SK-N-SH treated with all-trans-retinoic acid at 6 μM for 48 hours (cell line): ENCODE results near the gene CHL1.

Experiments
- ARNTL ChIP-seq: fragments of 450-650 bp; formaldehyde crosslinking; IDR thresholded peaks from 2 replicates; pipeline ENCODE4 v1.5.0; 2020; ENCODE audit warnings: low read depth, mild to moderate bottlenecking, moderate library complexity, borderline replicate concordance
- ESRRG ChIP-seq: fragments of 250-450 bp; sonication (Bioruptor Pico); IDR thresholded peaks from 2 replicates; pipeline ENCODE4 v1.6.1; 2021; ENCODE audit warnings: mild to moderate bottlenecking
- GLIS3 ChIP-seq: fragments of 250-450 bp; sonication (Bioruptor Pico); IDR thresholded peaks from 2 replicates; pipeline ENCODE4 v1.5.0; 2020; ENCODE audit warnings: mild to moderate bottlenecking, moderate library complexity
- OSR1 ChIP-seq: fragments of 250-450 bp; sonication (Bioruptor Pico); IDR thresholded peaks from 2 replicates; pipeline ENCODE4 v1.8.0; 2022; ENCODE audit warnings: moderate library complexity, mild to moderate bottlenecking, inconsistent platforms
- PPARA ChIP-seq: fragments of 250-450 bp; sonication (Bioruptor Pico); IDR thresholded peaks from 2 replicates; pipeline ENCODE4 v1.5.0; 2020; ENCODE audit warnings: mild to moderate bottlenecking, borderline replicate concordance
- SNAI2 ChIP-seq: fragments of 250-450 bp; sonication (Bioruptor Pico); IDR thresholded peaks from 2 replicates; pipeline ENCODE4 v1.5.0; 2020; ENCODE audit warnings: mild to moderate bottlenecking, moderate library complexity
- ZFP3 ChIP-seq: fragments of 250-450 bp; sonication (Bioruptor Pico); IDR thresholded peaks from 2 replicates; pipeline ENCODE4 v1.5.0; 2020; ENCODE audit warnings: mild to moderate bottlenecking, moderate library complexity
- ZFP30 ChIP-seq: fragments of 450-650 bp; formaldehyde crosslinking; IDR thresholded peaks from 2 replicates; pipeline ENCODE4 v1.5.0; 2022; ENCODE audit warnings: mild to moderate bottlenecking, moderate library complexity
- TF ChIP-seq, protein P1 (sequence below): fragments of 250-450 bp; sonication (Bioruptor Pico); IDR thresholded peaks from 2 replicates; pipeline ENCODE4 v1.5.0; 2020; ENCODE audit warnings: mild to moderate bottlenecking, moderate library complexity
- TF ChIP-seq, protein P2 (sequence below): fragments of 250-450 bp; sonication (Bioruptor Pico); IDR thresholded peaks from 2 replicates; pipeline ENCODE4 v1.8.0; 2020; ENCODE audit warnings: mild to moderate bottlenecking, moderate library complexity, borderline replicate concordance
- TF ChIP-seq, protein P3 (sequence below): fragments of 250-450 bp; sonication (Bioruptor Pico); IDR thresholded peaks from 2 replicates; pipeline ENCODE4 v1.5.1; 2020; ENCODE audit warnings: low read depth, mild to moderate bottlenecking, moderate library complexity

DNA sequence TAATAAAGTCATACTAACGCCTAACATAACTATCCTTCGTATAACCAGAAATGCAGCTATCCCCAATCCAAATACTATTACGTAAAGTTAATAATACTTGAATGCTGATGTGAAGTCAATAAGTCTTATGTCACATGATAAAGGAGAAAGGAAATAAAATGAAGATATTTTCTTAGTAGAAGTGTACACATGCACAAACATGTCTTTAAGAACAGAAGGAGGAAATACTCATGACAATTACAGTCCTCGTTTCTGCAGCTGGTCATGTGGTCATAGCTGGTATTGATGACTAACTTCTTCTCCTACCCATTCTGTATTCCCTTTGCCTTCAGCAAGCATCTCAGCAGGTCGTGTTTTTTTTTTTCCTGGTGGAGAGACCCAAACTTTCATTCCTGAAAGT lies 244.3 kb downstream of the CHL1 start:
- TF ChIP-seq, protein P1, sequence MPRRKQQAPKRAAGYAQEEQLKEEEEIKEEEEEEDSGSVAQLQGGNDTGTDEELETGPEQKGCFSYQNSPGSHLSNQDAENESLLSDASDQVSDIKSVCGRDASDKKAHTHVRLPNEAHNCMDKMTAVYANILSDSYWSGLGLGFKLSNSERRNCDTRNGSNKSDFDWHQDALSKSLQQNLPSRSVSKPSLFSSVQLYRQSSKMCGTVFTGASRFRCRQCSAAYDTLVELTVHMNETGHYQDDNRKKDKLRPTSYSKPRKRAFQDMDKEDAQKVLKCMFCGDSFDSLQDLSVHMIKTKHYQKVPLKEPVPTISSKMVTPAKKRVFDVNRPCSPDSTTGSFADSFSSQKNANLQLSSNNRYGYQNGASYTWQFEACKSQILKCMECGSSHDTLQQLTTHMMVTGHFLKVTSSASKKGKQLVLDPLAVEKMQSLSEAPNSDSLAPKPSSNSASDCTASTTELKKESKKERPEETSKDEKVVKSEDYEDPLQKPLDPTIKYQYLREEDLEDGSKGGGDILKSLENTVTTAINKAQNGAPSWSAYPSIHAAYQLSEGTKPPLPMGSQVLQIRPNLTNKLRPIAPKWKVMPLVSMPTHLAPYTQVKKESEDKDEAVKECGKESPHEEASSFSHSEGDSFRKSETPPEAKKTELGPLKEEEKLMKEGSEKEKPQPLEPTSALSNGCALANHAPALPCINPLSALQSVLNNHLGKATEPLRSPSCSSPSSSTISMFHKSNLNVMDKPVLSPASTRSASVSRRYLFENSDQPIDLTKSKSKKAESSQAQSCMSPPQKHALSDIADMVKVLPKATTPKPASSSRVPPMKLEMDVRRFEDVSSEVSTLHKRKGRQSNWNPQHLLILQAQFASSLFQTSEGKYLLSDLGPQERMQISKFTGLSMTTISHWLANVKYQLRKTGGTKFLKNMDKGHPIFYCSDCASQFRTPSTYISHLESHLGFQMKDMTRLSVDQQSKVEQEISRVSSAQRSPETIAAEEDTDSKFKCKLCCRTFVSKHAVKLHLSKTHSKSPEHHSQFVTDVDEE (CRISPR knock-in tag), result no peak
- no peak for TF ChIP-seq OSR1 (CRISPR knock-in tag)
- TF ChIP-seq, protein P2, sequence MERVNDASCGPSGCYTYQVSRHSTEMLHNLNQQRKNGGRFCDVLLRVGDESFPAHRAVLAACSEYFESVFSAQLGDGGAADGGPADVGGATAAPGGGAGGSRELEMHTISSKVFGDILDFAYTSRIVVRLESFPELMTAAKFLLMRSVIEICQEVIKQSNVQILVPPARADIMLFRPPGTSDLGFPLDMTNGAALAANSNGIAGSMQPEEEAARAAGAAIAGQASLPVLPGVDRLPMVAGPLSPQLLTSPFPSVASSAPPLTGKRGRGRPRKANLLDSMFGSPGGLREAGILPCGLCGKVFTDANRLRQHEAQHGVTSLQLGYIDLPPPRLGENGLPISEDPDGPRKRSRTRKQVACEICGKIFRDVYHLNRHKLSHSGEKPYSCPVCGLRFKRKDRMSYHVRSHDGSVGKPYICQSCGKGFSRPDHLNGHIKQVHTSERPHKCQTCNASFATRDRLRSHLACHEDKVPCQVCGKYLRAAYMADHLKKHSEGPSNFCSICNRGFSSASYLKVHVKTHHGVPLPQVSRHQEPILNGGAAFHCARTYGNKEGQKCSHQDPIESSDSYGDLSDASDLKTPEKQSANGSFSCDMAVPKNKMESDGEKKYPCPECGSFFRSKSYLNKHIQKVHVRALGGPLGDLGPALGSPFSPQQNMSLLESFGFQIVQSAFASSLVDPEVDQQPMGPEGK (CRISPR knock-in tag), result no peak
- TF ChIP-seq ARNTL (CRISPR knock-in tag), result no peak
- no peak for TF ChIP-seq SNAI2 (CRISPR knock-in tag)
- TF ChIP-seq PPARA, result no peak
- TF ChIP-seq ZFP3 (CRISPR knock-in tag), result no peak
- TF ChIP-seq ESRRG (CRISPR knock-in tag), result no peak
- TF ChIP-seq ZFP30, result no peak
- no peak for TF ChIP-seq GLIS3 (CRISPR knock-in tag)
- TF ChIP-seq, protein P3, sequence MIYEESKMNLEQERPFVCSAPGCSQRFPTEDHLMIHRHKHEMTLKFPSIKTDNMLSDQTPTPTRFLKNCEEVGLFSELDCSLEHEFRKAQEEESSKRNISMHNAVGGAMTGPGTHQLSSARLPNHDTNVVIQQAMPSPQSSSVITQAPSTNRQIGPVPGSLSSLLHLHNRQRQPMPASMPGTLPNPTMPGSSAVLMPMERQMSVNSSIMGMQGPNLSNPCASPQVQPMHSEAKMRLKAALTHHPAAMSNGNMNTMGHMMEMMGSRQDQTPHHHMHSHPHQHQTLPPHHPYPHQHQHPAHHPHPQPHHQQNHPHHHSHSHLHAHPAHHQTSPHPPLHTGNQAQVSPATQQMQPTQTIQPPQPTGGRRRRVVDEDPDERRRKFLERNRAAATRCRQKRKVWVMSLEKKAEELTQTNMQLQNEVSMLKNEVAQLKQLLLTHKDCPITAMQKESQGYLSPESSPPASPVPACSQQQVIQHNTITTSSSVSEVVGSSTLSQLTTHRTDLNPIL (CRISPR knock-in tag), result no peak
